ENCODE measurements around the gene ZNF423. TPM values are rescaled to one million over a fixed set of nuclear protein-coding genes. Genes with fewer than 3 reads are reported as not detected.

ZNF423 gene
- total RNA-seq, 6 experiments from 2014 or later = 0.43 to 1.2 (median 0.89) TPM

DNA sequence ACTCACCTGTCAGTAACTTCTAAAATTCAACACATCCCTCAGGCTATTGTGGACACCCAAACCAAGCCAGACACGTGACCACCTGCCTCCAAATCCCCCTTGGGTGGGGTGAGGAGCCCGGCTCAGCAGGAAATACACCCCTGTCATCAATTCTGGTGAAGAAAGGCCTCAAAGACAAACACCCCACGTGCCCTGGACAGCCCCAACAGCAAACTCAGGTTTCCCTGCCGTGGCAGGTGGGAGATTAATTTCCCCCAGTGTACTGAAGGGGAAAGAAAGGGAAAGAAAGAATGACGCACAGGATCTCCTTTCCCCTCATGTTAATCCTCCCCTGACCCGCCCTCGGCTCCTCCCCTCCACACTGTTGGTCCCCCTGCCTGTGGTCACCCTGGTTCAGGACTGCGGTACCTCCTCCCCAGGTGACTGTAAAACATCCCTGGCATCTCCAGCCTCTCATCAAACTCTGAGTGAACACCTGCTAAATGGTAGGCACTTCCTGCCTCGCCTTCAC lies 98.3 kb downstream of the ZNF423 start:
- Histone ChIP-seq H3K27me3 (no peaks in the 10 kb centered on the region), H3K9me3 (no peaks in the 10 kb centered on the region), H3K36me3 (no peaks in the 10 kb centered on the region), H3K4me1 (no peaks in the 10 kb centered on the region), H3K27ac (no peak overlapping the region), H3K4me3 (no peak overlapping the region)
- intact Hi-C loops (cut with DNase I) = no loop called here
- DNase-seq (no peak), ATAC-seq (no peak)
- no peak for TF ChIP-seq POLR2A (IDR thresholded peaks at IDR 0.05)
- TF ChIP-seq, protein P1, sequence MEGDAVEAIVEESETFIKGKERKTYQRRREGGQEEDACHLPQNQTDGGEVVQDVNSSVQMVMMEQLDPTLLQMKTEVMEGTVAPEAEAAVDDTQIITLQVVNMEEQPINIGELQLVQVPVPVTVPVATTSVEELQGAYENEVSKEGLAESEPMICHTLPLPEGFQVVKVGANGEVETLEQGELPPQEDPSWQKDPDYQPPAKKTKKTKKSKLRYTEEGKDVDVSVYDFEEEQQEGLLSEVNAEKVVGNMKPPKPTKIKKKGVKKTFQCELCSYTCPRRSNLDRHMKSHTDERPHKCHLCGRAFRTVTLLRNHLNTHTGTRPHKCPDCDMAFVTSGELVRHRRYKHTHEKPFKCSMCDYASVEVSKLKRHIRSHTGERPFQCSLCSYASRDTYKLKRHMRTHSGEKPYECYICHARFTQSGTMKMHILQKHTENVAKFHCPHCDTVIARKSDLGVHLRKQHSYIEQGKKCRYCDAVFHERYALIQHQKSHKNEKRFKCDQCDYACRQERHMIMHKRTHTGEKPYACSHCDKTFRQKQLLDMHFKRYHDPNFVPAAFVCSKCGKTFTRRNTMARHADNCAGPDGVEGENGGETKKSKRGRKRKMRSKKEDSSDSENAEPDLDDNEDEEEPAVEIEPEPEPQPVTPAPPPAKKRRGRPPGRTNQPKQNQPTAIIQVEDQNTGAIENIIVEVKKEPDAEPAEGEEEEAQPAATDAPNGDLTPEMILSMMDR (IDR thresholded peaks at IDR 0.05) = no peak
- WGBS (ENCODE audit: insufficient coverage, low coverage, low lambda C conversion rate, missing lambda C conversion rate) = 42% methylated on average over 6 of the region's 9 CpGs

DNA sequence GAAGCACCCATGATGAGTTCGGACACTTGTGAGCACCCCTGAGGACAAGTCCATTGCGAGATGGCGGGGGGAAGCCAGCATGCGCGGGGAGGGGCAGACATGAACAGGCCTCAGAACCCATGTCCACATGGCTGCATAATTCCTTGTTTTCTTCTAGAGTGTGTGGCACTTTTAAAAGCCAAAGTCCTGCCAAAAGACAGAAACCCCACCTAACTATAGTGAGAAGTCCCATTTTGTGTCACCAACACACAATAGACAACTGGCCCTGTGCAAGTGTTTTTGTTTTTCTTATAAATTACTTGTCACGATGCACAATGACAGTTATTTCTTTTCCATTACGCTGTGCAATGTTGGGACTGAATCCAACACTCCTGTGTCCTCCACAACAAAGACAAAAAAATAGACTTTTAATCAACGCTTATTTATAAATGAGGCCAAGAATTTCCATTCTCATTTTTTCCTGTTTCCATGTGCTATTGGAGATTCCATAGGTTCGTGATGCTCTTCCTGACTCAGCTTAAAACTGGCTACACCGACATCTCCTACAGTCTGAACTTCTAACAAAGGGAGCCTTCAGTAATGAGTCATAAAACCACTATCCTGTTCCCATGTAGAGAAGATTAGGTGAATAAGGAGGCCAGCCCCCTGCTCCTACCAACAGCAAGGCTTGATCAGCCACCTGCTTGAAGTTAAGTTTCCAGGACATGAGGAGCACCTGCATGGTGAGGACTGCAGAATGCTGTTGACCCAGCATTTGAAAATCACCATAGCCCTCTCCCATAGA lies 98.9 kb downstream of the ZNF423 start:
- 55% methylated on average over 5 of the region's 10 CpGs for WGBS (ENCODE audit: insufficient coverage, low coverage, low lambda C conversion rate, missing lambda C conversion rate)
- no peaks in the 10 kb centered on the region for H3K36me3 ChIP-seq
- H3K9me3 ChIP-seq = no peaks in the 10 kb centered on the region
- H3K4me1 ChIP-seq = no peaks in the 10 kb centered on the region
- no peak overlapping the region for H3K27ac ChIP-seq
- TF ChIP-seq POLR2A (IDR thresholded peaks at IDR 0.05) = no peak
- TF ChIP-seq, protein P1 (IDR thresholded peaks at IDR 0.05) = no peak
- ATAC-seq = no peak
- no peak overlapping the region for H3K4me3 ChIP-seq
- no peaks in the 10 kb centered on the region for H3K27me3 ChIP-seq
- intact Hi-C loops (cut with DNase I) = no loop called here
- DNase-seq = no peak

DNA sequence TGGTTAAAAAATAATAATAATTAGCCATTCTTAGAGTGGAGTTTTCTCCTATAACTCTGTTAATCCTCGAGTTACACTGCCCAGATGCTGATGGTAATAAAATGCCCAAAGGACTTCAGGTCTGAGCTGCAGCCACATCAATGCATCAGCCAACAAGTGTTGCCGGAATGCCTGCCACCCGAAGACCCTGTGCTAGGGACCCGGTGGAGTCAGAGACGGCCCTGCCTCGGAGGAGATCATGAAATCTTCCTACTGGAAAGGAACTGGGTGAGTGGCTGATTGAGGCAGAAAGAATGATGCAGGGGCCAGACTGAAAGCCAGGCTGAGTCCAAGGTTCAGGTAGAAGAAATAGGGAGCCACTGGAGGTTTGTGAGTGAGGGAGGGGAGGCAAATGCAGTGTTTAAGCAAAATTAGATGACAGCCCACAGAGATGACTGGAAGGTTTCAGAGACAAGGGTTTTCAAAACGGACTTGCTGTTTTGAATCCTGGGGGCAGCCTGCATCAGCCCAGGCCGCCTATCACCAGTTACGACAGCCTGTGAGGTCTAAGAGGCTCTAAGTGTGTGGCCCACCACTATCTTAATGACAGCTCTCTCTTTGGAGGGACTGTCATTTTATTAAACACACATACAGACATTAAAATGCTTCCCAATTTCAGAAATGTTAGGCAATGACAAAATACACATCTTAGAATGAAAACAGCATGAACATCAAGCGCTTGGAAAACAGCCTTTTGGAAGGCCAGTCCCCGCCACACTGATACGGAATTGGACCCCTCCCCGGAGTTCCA lies 100.0 kb downstream of the ZNF423 start:
- 54% methylated on average over 10 of the region's 13 CpGs for WGBS (ENCODE audit: insufficient coverage, low coverage, low lambda C conversion rate, missing lambda C conversion rate)
- Histone ChIP-seq H3K4me3 (no peak overlapping the region), H3K4me1 (no peaks in the 10 kb centered on the region), H3K27ac (no peak overlapping the region), H3K27me3 (no peaks in the 10 kb centered on the region), H3K9me3 (no peaks in the 10 kb centered on the region), H3K36me3 (no peaks in the 10 kb centered on the region)
- TF ChIP-seq, protein P1 (IDR thresholded peaks at IDR 0.05) = no peak
- no peak for TF ChIP-seq POLR2A (IDR thresholded peaks at IDR 0.05)
- DNase-seq (no peak), ATAC-seq (no peak)
- intact Hi-C loops (cut with DNase I) = no loop called here

DNA sequence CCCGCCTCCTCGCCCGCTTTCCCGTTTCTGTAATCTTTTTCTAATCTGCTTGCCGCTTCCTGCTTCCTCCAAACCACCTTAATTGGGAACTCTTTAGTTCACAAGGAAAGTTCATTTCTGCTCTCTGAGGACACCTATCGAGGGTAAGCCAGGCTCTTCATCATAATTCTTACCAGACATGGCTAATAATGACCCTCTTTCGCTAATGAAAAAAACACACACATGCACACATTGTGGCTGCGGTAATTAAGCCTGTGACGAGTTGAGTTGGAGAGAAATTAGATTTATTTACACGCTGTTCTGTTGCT lies 100.6 kb downstream of the ZNF423 start:
- intact Hi-C loops (cut with DNase I) = no loop called here
- WGBS (ENCODE audit: insufficient coverage, low coverage, low lambda C conversion rate, missing lambda C conversion rate) = 2% methylated on average over 10 of the region's 10 CpGs

More for the DNA sequence above, 100.6 kb downstream of the ZNF423 start:
- Histone ChIP-seq H3K9me3 (no peaks in the 10 kb centered on the region), H3K4me1 (no peaks in the 10 kb centered on the region), H3K27me3 (no peaks in the 10 kb centered on the region), H3K4me3 (peak overlapping the region in 2 of 3 donors; percentile 8 to 15), H3K27ac (peak overlapping the region in 1 of 3 donors; percentile 24), H3K36me3 (no peaks in the 10 kb centered on the region)
- ATAC-seq (peak; percentile 55 to 81 (median 62)), DNase-seq (no peak)
- TF ChIP-seq, protein P1 (IDR thresholded peaks at IDR 0.05) = peak in 3 of 4 donors; percentile 32 to 37 (median 33)
- TF ChIP-seq POLR2A (IDR thresholded peaks at IDR 0.05) = no peak

All from right lobe of liver (tissue), 6 donors.